ENCODE measurements around the gene ABCA4.

ABCA4 gene

GRCh38 chr1:94120570-94120901, 412 bp downstream of the ABCA4 start:
- FAIRE-seq (no peak), DNase-seq (ENCODE audit: insufficient read length) (no peak)
- TF ChIP-seq POLR2AphosphoS5 (IDR thresholded peaks at IDR 0.05; ENCODE audit: low read depth, low read length) (no peak), POLR2A (IDR thresholded peaks at IDR 0.05; ENCODE audit: low read depth, low read length) (no peak), TAF1 (IDR thresholded peaks at IDR 0.05; ENCODE audit: borderline replicate concordance, low read depth, low read length) (no peak)

- no peak for DNase-seq (ENCODE audit: insufficient read length)
- TF ChIP-seq POLR2AphosphoS5 (IDR thresholded peaks at IDR 0.05; ENCODE audit: low read depth, low read length) (no peak), TAF1 (IDR thresholded peaks at IDR 0.05; ENCODE audit: borderline replicate concordance, low read depth, low read length) (no peak), POLR2A (IDR thresholded peaks at IDR 0.05; ENCODE audit: low read depth, low read length) (no peak)
- FAIRE-seq: no peak
Observed at GRCh38 chr1:94119796-94120569, 965 bp downstream of the ABCA4 start.

DNA sequence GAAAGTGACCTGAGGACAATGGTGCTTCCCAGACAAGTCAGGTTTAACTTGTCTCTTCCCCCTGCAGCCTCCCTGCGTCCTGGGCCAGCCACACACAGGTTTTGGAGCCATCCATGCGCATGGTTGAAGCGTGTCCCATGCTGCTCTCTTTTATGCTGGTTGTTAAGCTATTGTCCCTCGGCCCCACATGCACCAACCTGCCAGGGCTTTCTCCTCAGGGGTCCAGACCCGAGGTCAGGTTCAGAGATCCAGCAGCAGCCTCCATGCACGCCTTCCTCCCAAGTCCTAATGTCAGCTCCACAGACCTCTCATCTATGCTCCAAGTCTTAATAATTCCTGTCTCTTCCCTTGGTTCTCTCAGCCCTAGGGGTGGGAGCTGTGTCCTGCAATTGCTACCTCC, 1.6 kb downstream of the ABCA4 start:
- no peak for TF ChIP-seq TAF1 (IDR thresholded peaks at IDR 0.05; ENCODE audit: borderline replicate concordance, low read depth, low read length)
- no peak for TF ChIP-seq POLR2AphosphoS5 (IDR thresholded peaks at IDR 0.05; ENCODE audit: low read depth, low read length)
- no peak for TF ChIP-seq POLR2A (IDR thresholded peaks at IDR 0.05; ENCODE audit: low read depth, low read length)
- FAIRE-seq (no peak), DNase-seq (ENCODE audit: insufficient read length) (no peak)

DNA sequence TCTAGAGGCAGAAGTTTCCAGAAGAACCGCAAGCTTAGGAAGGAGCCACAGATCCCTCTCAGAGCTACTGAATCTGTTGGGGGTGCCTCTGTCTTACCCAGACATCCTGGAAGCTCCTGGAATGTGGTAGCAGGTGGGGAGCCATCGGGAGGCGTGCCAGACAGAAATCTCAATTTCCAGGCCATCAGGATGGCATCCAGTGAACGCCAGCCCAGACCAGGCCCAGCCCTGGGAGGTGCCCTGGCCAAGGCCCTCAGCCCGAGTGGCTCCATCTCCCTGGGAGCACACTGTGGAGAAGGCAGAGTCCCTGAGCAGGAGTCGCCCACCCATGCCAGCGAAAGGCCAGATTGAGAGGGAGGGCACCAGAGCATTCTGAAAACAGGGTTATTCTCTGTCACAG, 2.5 kb downstream of the ABCA4 start:
- TF ChIP-seq TAF1 (IDR thresholded peaks at IDR 0.05; ENCODE audit: borderline replicate concordance, low read depth, low read length) (no peak), POLR2AphosphoS5 (IDR thresholded peaks at IDR 0.05; ENCODE audit: low read depth, low read length) (no peak), POLR2A (IDR thresholded peaks at IDR 0.05; ENCODE audit: low read depth, low read length) (no peak)
- FAIRE-seq (no peak), DNase-seq (ENCODE audit: insufficient read length) (no peak)

GRCh38 chr1:94118013-94118412, 2.9 kb downstream of the ABCA4 start:
- TF ChIP-seq POLR2A (IDR thresholded peaks at IDR 0.05; ENCODE audit: low read depth, low read length) (no peak), TAF1 (IDR thresholded peaks at IDR 0.05; ENCODE audit: borderline replicate concordance, low read depth, low read length) (no peak)
- no peak for DNase-seq (ENCODE audit: insufficient read length)
- no peak for FAIRE-seq

DNA sequence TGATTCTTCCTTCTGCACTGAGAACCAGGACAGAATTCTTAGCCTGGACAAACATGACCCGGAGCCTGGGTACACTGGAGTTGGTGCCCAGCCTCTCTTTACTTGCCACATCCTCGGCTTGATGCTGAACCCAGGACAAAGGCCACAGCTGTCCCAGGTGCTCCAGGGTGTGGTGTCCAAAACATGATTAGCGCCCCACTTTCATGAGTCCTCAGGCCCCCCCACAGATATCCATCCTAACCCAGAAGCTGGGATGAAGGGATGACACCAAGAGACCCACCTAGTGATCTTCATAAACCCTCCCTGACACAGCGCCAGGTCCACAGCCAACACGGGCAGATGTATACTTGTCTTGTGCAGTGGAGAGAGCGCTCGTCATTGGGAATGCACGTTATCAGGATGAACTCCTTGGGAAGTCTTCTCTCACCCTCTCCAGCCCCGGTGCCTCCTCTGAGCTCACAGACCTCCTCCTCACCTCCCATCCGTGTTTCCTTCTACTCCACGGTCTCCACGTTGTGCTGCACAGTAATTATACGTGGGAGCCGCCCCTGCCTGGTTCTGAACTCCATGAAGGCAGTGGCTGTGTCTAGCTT, 3.6 kb downstream of the ABCA4 start:
- FAIRE-seq: no peak
- DNase-seq (ENCODE audit: insufficient read length): no peak
- TF ChIP-seq TAF1 (IDR thresholded peaks at IDR 0.05; ENCODE audit: borderline replicate concordance, low read depth, low read length): no peak
- TF ChIP-seq POLR2A (IDR thresholded peaks at IDR 0.05; ENCODE audit: low read depth, low read length): no peak
- TF ChIP-seq POLR2AphosphoS5 (IDR thresholded peaks at IDR 0.05; ENCODE audit: low read depth, low read length): no peak

- TF ChIP-seq POLR2AphosphoS5 (IDR thresholded peaks at IDR 0.05; ENCODE audit: low read depth, low read length) (no peak), POLR2A (IDR thresholded peaks at IDR 0.05; ENCODE audit: low read depth, low read length) (no peak), TAF1 (IDR thresholded peaks at IDR 0.05; ENCODE audit: borderline replicate concordance, low read depth, low read length) (no peak)
- no peak for FAIRE-seq
Observed at GRCh38 chr1:94115900-94116436, 5.0 kb downstream of the ABCA4 start.

DNA sequence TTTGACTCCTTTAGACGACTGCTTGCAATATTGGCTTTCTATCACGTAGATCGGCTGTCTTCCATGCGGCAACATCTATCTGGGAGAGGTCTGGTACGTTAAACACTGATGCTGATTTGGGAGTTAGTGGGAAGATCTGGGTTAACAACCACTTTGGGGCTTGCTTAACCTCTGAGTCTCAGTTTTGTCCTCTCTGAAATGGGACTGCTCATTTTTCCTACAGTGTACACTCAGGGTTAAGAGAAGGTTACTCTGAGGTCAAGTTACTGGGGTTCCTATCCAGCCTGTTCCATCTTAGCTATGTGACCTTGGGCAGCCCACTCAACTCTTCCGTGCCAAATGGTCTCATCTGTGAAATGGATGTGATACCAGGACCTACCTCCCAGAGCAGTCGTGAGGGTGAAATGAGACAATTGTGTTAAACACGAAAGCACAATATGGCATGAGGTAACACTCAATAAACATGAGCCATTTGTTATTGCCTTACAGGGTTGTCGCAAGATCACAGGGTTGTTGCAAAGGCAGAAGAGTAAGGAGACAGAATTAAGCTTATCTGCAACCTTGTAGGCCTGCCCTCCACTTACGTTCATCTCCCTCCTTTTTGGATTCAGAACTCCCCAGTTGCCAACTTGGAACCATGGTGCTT, 5.6 kb downstream of the ABCA4 start:
- no peak for TF ChIP-seq TAF1 (IDR thresholded peaks at IDR 0.05; ENCODE audit: borderline replicate concordance, low read depth, low read length)
- no peak for TF ChIP-seq POLR2A (IDR thresholded peaks at IDR 0.05; ENCODE audit: low read depth, low read length)
- no peak for TF ChIP-seq POLR2AphosphoS5 (IDR thresholded peaks at IDR 0.05; ENCODE audit: low read depth, low read length)
- FAIRE-seq (no peak), DNase-seq (ENCODE audit: insufficient read length) (no peak)

More at GRCh38 chr1:94115900-94116436, 5.0 kb downstream of the ABCA4 start:
- no peak for DNase-seq (ENCODE audit: insufficient read length)

- no peak for TF ChIP-seq TAF1 (IDR thresholded peaks at IDR 0.05; ENCODE audit: borderline replicate concordance, low read depth, low read length)
- TF ChIP-seq POLR2AphosphoS5 (IDR thresholded peaks at IDR 0.05; ENCODE audit: low read depth, low read length): no peak
- TF ChIP-seq POLR2A (IDR thresholded peaks at IDR 0.05; ENCODE audit: low read depth, low read length): no peak
Observed at GRCh38 chr1:94113589-94114226, 7.2 kb downstream of the ABCA4 start.

GRCh38 chr1:94111879-94112278, 9.1 kb downstream of the ABCA4 start:
- TF ChIP-seq POLR2A (IDR thresholded peaks at IDR 0.05; ENCODE audit: low read depth, low read length) (no peak), POLR2AphosphoS5 (IDR thresholded peaks at IDR 0.05; ENCODE audit: low read depth, low read length) (no peak), TAF1 (IDR thresholded peaks at IDR 0.05; ENCODE audit: borderline replicate concordance, low read depth, low read length) (no peak)
- DNase-seq (ENCODE audit: insufficient read length) (no peak), FAIRE-seq (no peak)

More at GRCh38 chr1:94113589-94114226, 7.2 kb downstream of the ABCA4 start:
- DNase-seq (ENCODE audit: insufficient read length) (no peak), FAIRE-seq (no peak)
